ENCODE data around the gene MTA1. TPM values are rescaled to one million over a fixed set of nuclear protein-coding genes. Genes with fewer than 3 reads are reported as not detected.

MTA1 gene
- polyA plus RNA-seq, 2 of the 4 experiments (the other 2 are of a cell fraction): 46.8 to 86.7 TPM

- Histone ChIP-seq H3K4me3 (no peak overlapping the region), H3K27ac (peak overlapping the region in 1 of 2 experiments; percentile 97; a peak in 3 of 6 replicates)
- CTCF ChIA-PET: interaction anchor here (1.3 to 8.1 kb wide), 2 partner anchors 9 to 12 kb away, joined by 4 to 132 read pairs; partner anchors contain the start of gene TEDC1
Observed at GRCh38 chr14:105476831-105477659, 57.4 kb downstream of the MTA1 start.

DNA sequence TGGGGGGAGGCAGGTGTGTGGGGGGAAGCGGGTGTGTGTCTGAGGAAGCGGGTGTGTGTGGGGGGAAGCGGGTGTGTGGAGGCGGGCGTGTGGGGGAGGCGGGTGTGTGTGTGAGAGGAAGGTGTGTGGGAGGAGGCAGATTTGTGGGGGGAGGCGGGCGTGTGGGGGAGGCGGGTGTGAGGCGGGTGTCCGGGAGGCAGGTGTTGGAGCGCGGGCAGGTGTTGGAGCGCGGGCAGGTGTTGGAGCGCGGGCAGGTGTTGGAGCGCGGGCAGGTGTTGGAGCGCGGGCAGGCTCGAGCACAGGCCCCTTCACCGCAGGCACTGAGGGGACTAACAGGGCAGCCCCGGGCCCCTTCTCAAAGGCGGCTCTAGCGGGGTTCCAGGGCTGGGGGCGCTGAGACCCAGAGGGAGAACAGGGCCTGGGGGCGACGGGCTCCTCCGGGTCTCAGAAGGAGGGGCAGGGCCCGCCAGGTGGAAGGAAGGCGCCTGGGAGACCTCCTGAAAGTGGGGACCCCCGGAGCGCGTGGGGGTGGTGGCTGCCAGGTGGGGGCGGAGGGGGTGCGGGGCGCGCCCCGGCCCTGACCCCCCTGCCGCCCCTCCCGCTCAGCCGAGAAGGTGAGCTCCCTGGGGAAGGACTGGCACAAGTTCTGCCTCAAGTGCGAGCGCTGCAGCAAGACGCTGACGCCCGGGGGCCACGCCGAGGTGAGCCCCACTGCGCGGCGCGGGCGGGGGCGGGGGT is 58.2 kb downstream of the MTA1 start:
- DNase-seq (ENCODE audit: low read depth in 1 of 2, low spot score in 1 of 2) (no peak), FAIRE-seq (no peak), ATAC-seq (no peak)
- ChIA-PET CTCF (interaction anchor here (8.1 kb wide), 1 partner anchor 11 kb away, joined by 132 read pairs; the partner anchor contains the start of gene TEDC1), POLR2A (no interaction called here)
- 81% methylated on average over 11 of the region's 56 CpGs for WGBS (ENCODE audit: missing lambda C conversion rate)
- no peak overlapping the region for H3K4me2 ChIP-seq
- H3K4me1 ChIP-seq: peaks cover 74% of the 10 kb centered on the region
- H3K9me3 ChIP-seq: no peaks in the 10 kb centered on the region
- no peak for TF ChIP-seq USF2 (IDR thresholded peaks at IDR 0.05)
- TF ChIP-seq ZFP36 (IDR thresholded peaks at IDR 0.05; ENCODE audit: borderline replicate concordance, partially characterized antibody): no peak
- no peak for TF ChIP-seq CHD4 (IDR thresholded peaks at IDR 0.05; ENCODE audit: borderline replicate concordance)
- TF ChIP-seq BHLHE40 (IDR thresholded peaks at IDR 0.05; ENCODE audit: low read depth, low read length): no peak
- TF ChIP-seq RARB (CRISPR knock-in tag; IDR thresholded peaks at IDR 0.05): no peak
- TF ChIP-seq TP53 (CRISPR knock-in tag; IDR thresholded peaks at IDR 0.05): no peak
- TF ChIP-seq NR3C1 (IDR thresholded peaks at IDR 0.05): no peak
- TF ChIP-seq SREBF2 (IDR thresholded peaks at IDR 0.05): no peak
- TF ChIP-seq MYC (IDR thresholded peaks at IDR 0.05; ENCODE audit: borderline replicate concordance, low read length): no peak
- no peak for TF ChIP-seq RNF2 (IDR thresholded peaks at IDR 0.05; ENCODE audit: borderline replicate concordance, low read depth)
- TF ChIP-seq JUNB (IDR thresholded peaks at IDR 0.05): no peak
- TF ChIP-seq GATA3 (IDR thresholded peaks at IDR 0.05; ENCODE audit: borderline replicate concordance): no peak
- TF ChIP-seq JUN (IDR thresholded peaks at IDR 0.05): no peak
- TF ChIP-seq EHF (CRISPR knock-in tag; IDR thresholded peaks at IDR 0.05): no peak
- no peak for TF ChIP-seq RCOR1 (IDR thresholded peaks at IDR 0.05; ENCODE audit: low read depth, low read length)
- TF ChIP-seq HOXA7 (CRISPR knock-in tag; IDR thresholded peaks at IDR 0.05): no peak
- no peak overlapping the region for H3K27ac ChIP-seq
- H3K4me3 ChIP-seq: no peak overlapping the region

More at GRCh38 chr14:105476831-105477659, 57.4 kb downstream of the MTA1 start:
- POLR2A ChIA-PET: no interaction called here
- TF ChIP-seq NPAS2 (CRISPR knock-in tag; IDR thresholded peaks at IDR 0.05; ENCODE audit: borderline replicate concordance) (no peak), FOXS1 (CRISPR knock-in tag; IDR thresholded peaks at IDR 0.05) (no peak), RAD21 (conservative IDR thresholded peaks at IDR 0.05 in 1 of 2, IDR thresholded peaks at IDR 0.05 in 1 of 2) (no peak), JUN (IDR thresholded peaks at IDR 0.05) (no peak), PHF8 (IDR thresholded peaks at IDR 0.05; ENCODE audit: borderline replicate concordance, low read depth) (no peak), ZNF302 (CRISPR knock-in tag; IDR thresholded peaks at IDR 0.05) (no peak), CBX2 (IDR thresholded peaks at IDR 0.05; ENCODE audit: borderline replicate concordance, low read depth) (no peak), RFX5 (IDR thresholded peaks at IDR 0.05) (no peak), GATA3 (IDR thresholded peaks at IDR 0.05; ENCODE audit: borderline replicate concordance) (no peak), ZFP36 (IDR thresholded peaks at IDR 0.05; ENCODE audit: borderline replicate concordance, partially characterized antibody) (no peak), TFCP2L1 (CRISPR knock-in tag; IDR thresholded peaks at IDR 0.05) (no peak), KDM5A (IDR thresholded peaks at IDR 0.05) (no peak), SREBF2 (IDR thresholded peaks at IDR 0.05) (no peak), NFE2L2 (conservative IDR thresholded peaks at IDR 0.05; ENCODE audit: low read length) (no peak), HDAC2 (IDR thresholded peaks at IDR 0.05) (no peak)
- TF ChIP-seq, protein P1, sequence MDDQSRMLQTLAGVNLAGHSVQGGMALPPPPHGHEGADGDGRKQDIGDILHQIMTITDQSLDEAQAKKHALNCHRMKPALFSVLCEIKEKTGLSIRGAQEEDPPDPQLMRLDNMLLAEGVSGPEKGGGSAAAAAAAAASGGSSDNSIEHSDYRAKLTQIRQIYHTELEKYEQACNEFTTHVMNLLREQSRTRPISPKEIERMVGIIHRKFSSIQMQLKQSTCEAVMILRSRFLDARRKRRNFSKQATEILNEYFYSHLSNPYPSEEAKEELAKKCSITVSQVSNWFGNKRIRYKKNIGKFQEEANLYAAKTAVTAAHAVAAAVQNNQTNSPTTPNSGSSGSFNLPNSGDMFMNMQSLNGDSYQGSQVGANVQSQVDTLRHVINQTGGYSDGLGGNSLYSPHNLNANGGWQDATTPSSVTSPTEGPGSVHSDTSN (IDR thresholded peaks at IDR 0.05): no peak
- TF ChIP-seq, protein P2, sequence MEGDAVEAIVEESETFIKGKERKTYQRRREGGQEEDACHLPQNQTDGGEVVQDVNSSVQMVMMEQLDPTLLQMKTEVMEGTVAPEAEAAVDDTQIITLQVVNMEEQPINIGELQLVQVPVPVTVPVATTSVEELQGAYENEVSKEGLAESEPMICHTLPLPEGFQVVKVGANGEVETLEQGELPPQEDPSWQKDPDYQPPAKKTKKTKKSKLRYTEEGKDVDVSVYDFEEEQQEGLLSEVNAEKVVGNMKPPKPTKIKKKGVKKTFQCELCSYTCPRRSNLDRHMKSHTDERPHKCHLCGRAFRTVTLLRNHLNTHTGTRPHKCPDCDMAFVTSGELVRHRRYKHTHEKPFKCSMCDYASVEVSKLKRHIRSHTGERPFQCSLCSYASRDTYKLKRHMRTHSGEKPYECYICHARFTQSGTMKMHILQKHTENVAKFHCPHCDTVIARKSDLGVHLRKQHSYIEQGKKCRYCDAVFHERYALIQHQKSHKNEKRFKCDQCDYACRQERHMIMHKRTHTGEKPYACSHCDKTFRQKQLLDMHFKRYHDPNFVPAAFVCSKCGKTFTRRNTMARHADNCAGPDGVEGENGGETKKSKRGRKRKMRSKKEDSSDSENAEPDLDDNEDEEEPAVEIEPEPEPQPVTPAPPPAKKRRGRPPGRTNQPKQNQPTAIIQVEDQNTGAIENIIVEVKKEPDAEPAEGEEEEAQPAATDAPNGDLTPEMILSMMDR (IDR thresholded peaks at IDR 0.05): no peak
- TF ChIP-seq, protein P3, sequence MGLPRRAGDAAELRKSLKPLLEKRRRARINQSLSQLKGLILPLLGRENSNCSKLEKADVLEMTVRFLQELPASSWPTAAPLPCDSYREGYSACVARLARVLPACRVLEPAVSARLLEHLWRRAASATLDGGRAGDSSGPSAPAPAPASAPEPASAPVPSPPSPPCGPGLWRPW (IDR thresholded peaks at IDR 0.05): no peak
- FAIRE-seq (no peak), ATAC-seq (no peak), DNase-seq (ENCODE audit: low read depth in 1 of 2, low spot score in 1 of 2) (no peak)
- Histone ChIP-seq H3K4me2 (peak overlapping the region; percentile 99; the same call in 2 of the 3 replicates), H3K4me1 (peaks cover 74% of the 10 kb centered on the region), H3K9me3 (no peaks in the 10 kb centered on the region)
- 87% methylated on average over 9 of the region's 16 CpGs for WGBS (ENCODE audit: missing lambda C conversion rate)
